Measurements from ENCODE around the gene TSHR. TPM values are rescaled to one million over a fixed set of nuclear protein-coding genes. Genes with fewer than 3 reads are reported as not detected.

Gene TSHR
- total RNA-seq, 1 experiment from 2014 or later: not detected

DNA sequence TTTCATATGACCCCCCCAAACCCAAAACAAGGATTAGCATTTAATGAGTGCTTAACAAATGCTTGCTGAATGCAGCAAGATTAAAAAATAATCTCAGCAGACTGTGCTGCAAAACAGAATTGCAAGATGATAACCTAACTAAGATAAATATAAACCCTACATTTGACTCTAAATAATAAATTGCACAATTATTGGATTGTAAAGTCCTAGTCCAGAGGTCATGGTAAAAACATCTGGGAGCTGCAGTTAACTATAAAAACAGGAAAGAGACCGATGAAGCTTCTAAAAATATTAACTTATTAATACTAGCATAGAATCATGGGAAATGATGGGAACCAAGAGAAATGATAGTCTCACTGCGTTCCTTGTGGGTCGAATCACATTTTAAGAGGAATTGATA is 37.2 kb downstream of the TSHR start:
- Mint-ChIP-seq H3K4me3 (no peak overlapping the region), H3K9me3 (no peaks in the 10 kb centered on the region), H3K27me3 (ENCODE audit: low read depth) (no peaks in the 10 kb centered on the region; the same call in 1 of the 2 replicates), H3K27ac (no peak overlapping the region), H3K36me3 (no peaks in the 10 kb centered on the region), H3K4me1 (no peaks in the 10 kb centered on the region)
- CTCF ChIA-PET: no interaction called here
- TF ChIP-seq CREM (CRISPR knock-in tag; IDR thresholded peaks at IDR 0.05): no peak
- TF ChIP-seq, protein P1, sequence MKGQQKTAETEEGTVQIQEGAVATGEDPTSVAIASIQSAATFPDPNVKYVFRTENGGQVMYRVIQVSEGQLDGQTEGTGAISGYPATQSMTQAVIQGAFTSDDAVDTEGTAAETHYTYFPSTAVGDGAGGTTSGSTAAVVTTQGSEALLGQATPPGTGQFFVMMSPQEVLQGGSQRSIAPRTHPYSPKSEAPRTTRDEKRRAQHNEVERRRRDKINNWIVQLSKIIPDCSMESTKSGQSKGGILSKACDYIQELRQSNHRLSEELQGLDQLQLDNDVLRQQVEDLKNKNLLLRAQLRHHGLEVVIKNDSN (CRISPR knock-in tag; IDR thresholded peaks at IDR 0.05): no peak
- no peak for TF ChIP-seq FOXP1 (CRISPR knock-in tag; IDR thresholded peaks at IDR 0.05; ENCODE audit: borderline replicate concordance)
- TF ChIP-seq, protein P2, sequence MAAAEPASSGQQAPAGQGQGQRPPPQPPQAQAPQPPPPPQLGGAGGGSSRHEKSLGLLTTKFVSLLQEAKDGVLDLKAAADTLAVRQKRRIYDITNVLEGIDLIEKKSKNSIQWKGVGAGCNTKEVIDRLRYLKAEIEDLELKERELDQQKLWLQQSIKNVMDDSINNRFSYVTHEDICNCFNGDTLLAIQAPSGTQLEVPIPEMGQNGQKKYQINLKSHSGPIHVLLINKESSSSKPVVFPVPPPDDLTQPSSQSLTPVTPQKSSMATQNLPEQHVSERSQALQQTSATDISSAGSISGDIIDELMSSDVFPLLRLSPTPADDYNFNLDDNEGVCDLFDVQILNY (CRISPR knock-in tag; IDR thresholded peaks at IDR 0.05): no peak
- TF ChIP-seq, protein P3, sequence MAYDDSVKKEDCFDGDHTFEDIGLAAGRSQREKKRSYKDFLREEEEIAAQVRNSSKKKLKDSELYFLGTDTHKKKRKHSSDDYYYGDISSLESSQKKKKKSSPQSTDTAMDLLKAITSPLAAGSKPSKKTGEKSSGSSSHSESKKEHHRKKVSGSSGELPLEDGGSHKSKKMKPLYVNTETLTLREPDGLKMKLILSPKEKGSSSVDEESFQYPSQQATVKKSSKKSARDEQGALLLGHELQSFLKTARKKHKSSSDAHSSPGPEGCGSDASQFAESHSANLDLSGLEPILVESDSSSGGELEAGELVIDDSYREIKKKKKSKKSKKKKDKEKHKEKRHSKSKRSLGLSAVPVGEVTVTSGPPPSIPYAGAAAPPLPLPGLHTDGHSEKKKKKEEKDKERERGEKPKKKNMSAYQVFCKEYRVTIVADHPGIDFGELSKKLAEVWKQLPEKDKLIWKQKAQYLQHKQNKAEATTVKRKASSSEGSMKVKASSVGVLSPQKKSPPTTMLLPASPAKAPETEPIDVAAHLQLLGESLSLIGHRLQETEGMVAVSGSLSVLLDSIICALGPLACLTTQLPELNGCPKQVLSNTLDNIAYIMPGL (CRISPR knock-in tag; IDR thresholded peaks at IDR 0.05): no peak
- TF ChIP-seq CDX4 (CRISPR knock-in tag; IDR thresholded peaks at IDR 0.05; ENCODE audit: borderline replicate concordance): no peak
- TF ChIP-seq, protein P4, sequence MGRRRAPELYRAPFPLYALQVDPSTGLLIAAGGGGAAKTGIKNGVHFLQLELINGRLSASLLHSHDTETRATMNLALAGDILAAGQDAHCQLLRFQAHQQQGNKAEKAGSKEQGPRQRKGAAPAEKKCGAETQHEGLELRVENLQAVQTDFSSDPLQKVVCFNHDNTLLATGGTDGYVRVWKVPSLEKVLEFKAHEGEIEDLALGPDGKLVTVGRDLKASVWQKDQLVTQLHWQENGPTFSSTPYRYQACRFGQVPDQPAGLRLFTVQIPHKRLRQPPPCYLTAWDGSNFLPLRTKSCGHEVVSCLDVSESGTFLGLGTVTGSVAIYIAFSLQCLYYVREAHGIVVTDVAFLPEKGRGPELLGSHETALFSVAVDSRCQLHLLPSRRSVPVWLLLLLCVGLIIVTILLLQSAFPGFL (CRISPR knock-in tag; IDR thresholded peaks at IDR 0.05; ENCODE audit: borderline replicate concordance): no peak
- no peak for TF ChIP-seq SP1 (CRISPR knock-in tag; conservative IDR thresholded peaks at IDR 0.05)
- no peak for TF ChIP-seq MLX (CRISPR knock-in tag; IDR thresholded peaks at IDR 0.05)
- TF ChIP-seq, protein P5, sequence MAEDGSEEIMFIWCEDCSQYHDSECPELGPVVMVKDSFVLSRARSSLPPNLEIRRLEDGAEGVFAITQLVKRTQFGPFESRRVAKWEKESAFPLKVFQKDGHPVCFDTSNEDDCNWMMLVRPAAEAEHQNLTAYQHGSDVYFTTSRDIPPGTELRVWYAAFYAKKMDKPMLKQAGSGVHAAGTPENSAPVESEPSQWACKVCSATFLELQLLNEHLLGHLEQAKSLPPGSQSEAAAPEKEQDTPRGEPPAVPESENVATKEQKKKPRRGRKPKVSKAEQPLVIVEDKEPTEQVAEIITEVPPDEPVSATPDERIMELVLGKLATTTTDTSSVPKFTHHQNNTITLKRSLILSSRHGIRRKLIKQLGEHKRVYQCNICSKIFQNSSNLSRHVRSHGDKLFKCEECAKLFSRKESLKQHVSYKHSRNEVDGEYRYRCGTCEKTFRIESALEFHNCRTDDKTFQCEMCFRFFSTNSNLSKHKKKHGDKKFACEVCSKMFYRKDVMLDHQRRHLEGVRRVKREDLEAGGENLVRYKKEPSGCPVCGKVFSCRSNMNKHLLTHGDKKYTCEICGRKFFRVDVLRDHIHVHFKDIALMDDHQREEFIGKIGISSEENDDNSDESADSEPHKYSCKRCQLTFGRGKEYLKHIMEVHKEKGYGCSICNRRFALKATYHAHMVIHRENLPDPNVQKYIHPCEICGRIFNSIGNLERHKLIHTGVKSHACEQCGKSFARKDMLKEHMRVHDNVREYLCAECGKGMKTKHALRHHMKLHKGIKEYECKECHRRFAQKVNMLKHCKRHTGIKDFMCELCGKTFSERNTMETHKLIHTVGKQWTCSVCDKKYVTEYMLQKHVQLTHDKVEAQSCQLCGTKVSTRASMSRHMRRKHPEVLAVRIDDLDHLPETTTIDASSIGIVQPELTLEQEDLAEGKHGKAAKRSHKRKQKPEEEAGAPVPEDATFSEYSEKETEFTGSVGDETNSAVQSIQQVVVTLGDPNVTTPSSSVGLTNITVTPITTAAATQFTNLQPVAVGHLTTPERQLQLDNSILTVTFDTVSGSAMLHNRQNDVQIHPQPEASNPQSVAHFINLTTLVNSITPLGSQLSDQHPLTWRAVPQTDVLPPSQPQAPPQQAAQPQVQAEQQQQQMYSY (CRISPR knock-in tag; IDR thresholded peaks at IDR 0.05): no peak
- TF ChIP-seq ZNF416 (CRISPR knock-in tag; IDR thresholded peaks at IDR 0.05): no peak
- ATAC-seq: no peak
- DNase-seq (ENCODE audit: low spot score): no peak
- POLR2A ChIA-PET: no interaction called here

GRCh38 chr14:80996049-80996901 is 40.9 kb downstream of the TSHR start:
- Mint-ChIP-seq H3K27me3 (ENCODE audit: low read depth) (no peaks in the 10 kb centered on the region; the same call in 1 of the 2 replicates), H3K27ac (no peak overlapping the region), H3K4me1 (no peaks in the 10 kb centered on the region), H3K4me3 (no peak overlapping the region), H3K36me3 (no peaks in the 10 kb centered on the region), H3K9me3 (no peaks in the 10 kb centered on the region)
- DNase-seq (ENCODE audit: low spot score) (no peak), ATAC-seq (peak; percentile 48)
- POLR2A ChIA-PET: no interaction called here
- TF ChIP-seq NFYB (CRISPR knock-in tag; conservative IDR thresholded peaks at IDR 0.05; ENCODE audit: low read depth): no peak
- TF ChIP-seq, protein P1 (CRISPR knock-in tag; IDR thresholded peaks at IDR 0.05): no peak
- no peak for TF ChIP-seq ZNF138 (CRISPR knock-in tag; conservative IDR thresholded peaks at IDR 0.05)
- no peak for TF ChIP-seq ZNF423 (CRISPR knock-in tag; IDR thresholded peaks at IDR 0.05)
- no peak for TF ChIP-seq ZNF281 (CRISPR knock-in tag; IDR thresholded peaks at IDR 0.05)
- no peak for TF ChIP-seq GABPB1 (CRISPR knock-in tag; IDR thresholded peaks at IDR 0.05)
- CTCF ChIA-PET: interaction anchor here (0.7 to 2.1 kb wide), 12 partner anchors 9 to 469 kb away, joined by 3 to 20 read pairs (median 3); partner anchors contain the start of genes CEP128 and TSHR
